Measurements from ENCODE around the gene ELOVL7. TPM values are rescaled to one million over a fixed set of nuclear protein-coding genes. Genes with fewer than 3 reads are reported as not detected.

The ELOVL7 gene
- polyA plus RNA-seq, 1 of the 3 experiments (the other 2 are of a cell fraction), result 0.07 TPM

GRCh38 chr5:60835554-60835953 is 8.5 kb downstream of the ELOVL7 start:
- POLR2A ChIA-PET, result no interaction called here
- 58% methylated on average over 5 of the region's 5 CpGs for WGBS (ENCODE audit: low lambda C conversion rate)
- no peak overlapping the region for H3K4me2 ChIP-seq

DNA sequence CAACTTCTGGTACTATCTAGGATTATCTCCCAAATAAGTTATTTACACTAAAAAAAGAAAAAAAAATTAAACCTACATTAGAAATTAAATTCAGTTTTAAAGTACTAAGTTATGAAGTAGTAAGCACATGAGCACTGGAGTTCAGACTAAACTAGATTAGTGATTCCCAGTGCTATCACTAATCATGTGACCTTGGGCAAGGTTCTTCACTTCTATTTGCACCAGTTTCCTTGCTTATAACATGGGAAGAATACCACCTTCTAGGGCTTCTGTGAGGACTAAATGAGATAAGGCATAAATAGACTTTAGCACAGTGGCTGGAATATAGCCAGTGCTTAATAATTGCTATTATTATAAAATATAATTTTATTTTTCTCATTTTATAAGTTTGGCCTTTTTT is 10.5 kb downstream of the ELOVL7 start:
- POLR2A ChIA-PET, result no interaction called here
- Histone ChIP-seq H2AFZ (ENCODE audit: low read depth) (no peak overlapping the region), H3K4me3 (ENCODE audit: low read depth in 2 of 2, low read length in 1 of 2) (no peak overlapping the region), H3K4me1 (ENCODE audit: control insufficient read depth in 1 of 2, insufficient read depth in 2 of 2, low read depth in 1 of 2, low read length in 1 of 2) (no peaks in the 10 kb centered on the region), H3K9me2 (no peaks in the 10 kb centered on the region), H3K9ac (no peak overlapping the region), H3K36me3 (replicated peaks in 1 of 2; ENCODE audit: control insufficient read depth in 1 of 2, insufficient read depth in 2 of 2, low read length in 1 of 2) (no peaks in the 10 kb centered on the region), H3K27me3 (ENCODE audit: insufficient read depth) (no peaks in the 10 kb centered on the region; the same call in 1 of the 2 replicates), H4K20me1 (ENCODE audit: insufficient read depth) (no peaks in the 10 kb centered on the region), H3K27ac (ENCODE audit: low read depth in 2 of 2, low read length in 1 of 2) (no peak overlapping the region), H3K4me2 (no peak overlapping the region), H3K9me3 (no peaks in the 10 kb centered on the region), H3K79me2 (ENCODE audit: insufficient read depth) (no peaks in the 10 kb centered on the region), H3F3A (replicated peaks; ENCODE audit: insufficient read depth) (no peaks in the 10 kb centered on the region)
- no peak for DNase-seq
- CTCF ChIA-PET, result interaction anchor here (1.5 kb wide), 1 partner anchor 11 kb away, joined by 4 read pairs; the partner anchor contains the start of gene ELOVL7
- TF ChIP-seq ELF1 (IDR thresholded peaks at IDR 0.05) (no peak), MEF2A (IDR thresholded peaks at IDR 0.05; ENCODE audit: borderline replicate concordance, low read depth) (no peak), GATA2 (CRISPR knock-in tag; IDR thresholded peaks at IDR 0.05) (no peak), GABPA (IDR thresholded peaks at IDR 0.05; ENCODE audit: low read depth) (no peak), POLR2AphosphoS5 (IDR thresholded peaks at IDR 0.05; ENCODE audit: low read depth, low read length) (no peak), NRF1 (IDR thresholded peaks at IDR 0.05; ENCODE audit: low read depth, low read length) (no peak), YY1 (IDR thresholded peaks at IDR 0.05; ENCODE audit: low read depth) (no peak), RFX5 (IDR thresholded peaks at IDR 0.05; ENCODE audit: low read length) (no peak), SIN3A (IDR thresholded peaks at IDR 0.05; ENCODE audit: borderline replicate concordance, low read depth, low read length) (no peak), MXI1 (IDR thresholded peaks at IDR 0.05; ENCODE audit: low read depth, low read length) (no peak), FOSL2 (IDR thresholded peaks at IDR 0.05; ENCODE audit: borderline replicate concordance, low read depth) (no peak), USF1 (IDR thresholded peaks at IDR 0.05; ENCODE audit: borderline replicate concordance, low read depth) (no peak)
- TF ChIP-seq, protein P1, sequence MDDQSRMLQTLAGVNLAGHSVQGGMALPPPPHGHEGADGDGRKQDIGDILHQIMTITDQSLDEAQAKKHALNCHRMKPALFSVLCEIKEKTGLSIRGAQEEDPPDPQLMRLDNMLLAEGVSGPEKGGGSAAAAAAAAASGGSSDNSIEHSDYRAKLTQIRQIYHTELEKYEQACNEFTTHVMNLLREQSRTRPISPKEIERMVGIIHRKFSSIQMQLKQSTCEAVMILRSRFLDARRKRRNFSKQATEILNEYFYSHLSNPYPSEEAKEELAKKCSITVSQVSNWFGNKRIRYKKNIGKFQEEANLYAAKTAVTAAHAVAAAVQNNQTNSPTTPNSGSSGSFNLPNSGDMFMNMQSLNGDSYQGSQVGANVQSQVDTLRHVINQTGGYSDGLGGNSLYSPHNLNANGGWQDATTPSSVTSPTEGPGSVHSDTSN (IDR thresholded peaks at IDR 0.05), result no peak

More at GRCh38 chr5:60835554-60835953, 8.5 kb downstream of the ELOVL7 start:
- Histone ChIP-seq H3K4me1 (ENCODE audit: control insufficient read depth in 1 of 2, insufficient read depth in 2 of 2, low read depth in 1 of 2, low read length in 1 of 2) (no peaks in the 10 kb centered on the region), H2AFZ (ENCODE audit: low read depth) (no peak overlapping the region), H3K79me2 (ENCODE audit: insufficient read depth) (no peaks in the 10 kb centered on the region), H3K9me3 (no peaks in the 10 kb centered on the region), H4K20me1 (ENCODE audit: insufficient read depth) (no peaks in the 10 kb centered on the region), H3K36me3 (replicated peaks in 1 of 2; ENCODE audit: control insufficient read depth in 1 of 2, insufficient read depth in 2 of 2, low read length in 1 of 2) (no peaks in the 10 kb centered on the region), H3K27me3 (ENCODE audit: insufficient read depth) (no peaks in the 10 kb centered on the region), H3F3A (replicated peaks; ENCODE audit: insufficient read depth) (no peaks in the 10 kb centered on the region), H3K4me3 (ENCODE audit: low read depth in 2 of 2, low read length in 1 of 2) (no peak overlapping the region), H3K9me2 (no peaks in the 10 kb centered on the region), H3K27ac (ENCODE audit: low read depth in 2 of 2, low read length in 1 of 2) (no peak overlapping the region), H3K9ac (no peak overlapping the region)
- TF ChIP-seq YY1 (IDR thresholded peaks at IDR 0.05; ENCODE audit: low read depth) (no peak), USF2 (IDR thresholded peaks at IDR 0.05; ENCODE audit: borderline replicate concordance, low read depth, low read length) (no peak), FOXM1 (IDR thresholded peaks at IDR 0.05; ENCODE audit: low read depth) (no peak), USF1 (IDR thresholded peaks at IDR 0.05; ENCODE audit: borderline replicate concordance, low read depth) (no peak), MXI1 (IDR thresholded peaks at IDR 0.05; ENCODE audit: low read depth, low read length) (no peak), SIN3A (IDR thresholded peaks at IDR 0.05; ENCODE audit: borderline replicate concordance, low read depth, low read length) (no peak), POLR2AphosphoS5 (IDR thresholded peaks at IDR 0.05; ENCODE audit: low read depth, low read length) (no peak), EP300 (IDR thresholded peaks at IDR 0.05; ENCODE audit: borderline replicate concordance in 1 of 2, low read depth in 1 of 2, low read length in 1 of 2) (no peak), ELF1 (IDR thresholded peaks at IDR 0.05) (no peak)
- CTCF ChIA-PET, result no interaction called here
- DNase-seq, result no peak
